Motor neuron (in vitro differentiated cells): Measurements from ENCODE around the gene CD72. TPM values are rescaled to one million over a fixed set of nuclear protein-coding genes. Genes with fewer than 3 reads are reported as not detected.

Source experiments
- ATAC-seq, 8 experiments: fragments of 200-7000 bp; cut with Tn5 transposase; replicated peaks in 6 of 8; 2 replicates each; pipeline ENCODE4 v1.8.0; 2021; ENCODE audit warnings: mild to moderate bottlenecking in 8 of 8, moderate library complexity in 8 of 8
- H3K27ac ChIP-seq, 2 donors: fragments of 250-450 bp; sonication (Bioruptor Pico); 2 replicates each; pipeline ENCODE4 v1.9.0; 2021; ENCODE audit warnings: antibody characterized with exemption in 2 of 2, mild to moderate bottlenecking in 2 of 2, moderate library complexity in 1 of 2
- H3K4me1 ChIP-seq, 2 donors: fragments of 250-450 bp; sonication (Bioruptor Pico); replicated peaks in 1 of 2; 2 replicates each; pipeline ENCODE4 v1.6.1; 2021; ENCODE audit warnings: antibody characterized with exemption in 2 of 2, mild to moderate bottlenecking in 2 of 2, moderate library complexity in 1 of 2
- H3K4me3 ChIP-seq, 5 donors: fragments of 250-450 bp; sonication (Bioruptor Pico); 2 replicates each; pipeline ENCODE4 v1.9.0; 2021; ENCODE audit warnings: antibody characterized with exemption in 5 of 5, mild to moderate bottlenecking in 5 of 5, moderate library complexity in 4 of 5
- WGBS, 10 experiments: fragments of 450-650 bp; shearing (Covaris generic); methylation state at CpG; one replicate each; pipeline ENCODE4 v1.0.0; 2022; 5-methylcytosine and 5-hydroxymethylcytosine counted together
- in situ Hi-C, 9 experiments: fragments of 400-800 bp; cut with MboI; loops; one replicate each; pipeline ENCODE4 v1.15.0; 2021; ENCODE audit warnings: low sequenced_read_pairs in 9 of 9, low pct_unique_long_range_greater_than_20kb in 2 of 9; ENCODE audit not compliant: unreplicated experiment in 9 of 9
- total RNA-seq, 8 experiments: library from RNA; unstranded; fragments of 300-600 nt; gene quantifications; 2 replicates each; pipeline versions ENCODE4 v1.2.3 to v1.2.4, GENCODE V29; 2022

The CD72 gene
- total RNA-seq, 8 experiments from 2014 or later: 0.50 to 3.8 (median 1.3) TPM

DNA sequence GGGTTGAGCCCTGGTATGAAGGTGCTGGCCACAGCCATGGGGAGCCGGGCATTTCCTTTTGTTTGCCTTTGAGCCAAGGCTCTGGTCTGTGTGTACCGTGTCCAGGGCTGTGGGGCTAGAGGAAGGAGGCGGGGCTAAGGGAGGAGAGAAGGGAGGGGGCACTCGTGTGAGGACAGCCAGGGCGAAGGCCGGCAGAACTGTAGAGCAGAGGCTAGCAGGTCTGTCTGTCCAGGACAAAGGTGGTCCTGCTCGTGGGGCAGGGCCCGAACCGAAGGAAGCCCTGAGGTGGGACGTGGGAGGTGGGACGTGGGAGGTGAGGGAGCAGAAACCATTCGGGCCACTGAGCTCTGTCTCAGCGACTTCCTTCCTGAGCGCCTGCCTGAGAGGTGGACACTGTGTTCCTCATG, 54.4 kb downstream of the CD72 start:
- no peak overlapping the region for H3K27ac ChIP-seq
- WGBS, 10 experiments: 0 to 90% (median 57%) methylated on average over 1 to 10 of the region's 14 CpGs; no CpG with 5 or more reads in 6 of the 10 experiments
- peaks cover 4 to 5% of the 10 kb centered on the region in 2 donors for H3K4me1 ChIP-seq
- in situ Hi-C loops: loop anchor here in 1 of 9 experiments (10.0 kb wide), 1 partner anchor 61 kb away; no protein-coding TSS in a partner anchor
- H3K4me3 ChIP-seq: no peak overlapping the region
- peak in 7 of 8 experiments; percentile 27 to 93 (median 85) for ATAC-seq

DNA sequence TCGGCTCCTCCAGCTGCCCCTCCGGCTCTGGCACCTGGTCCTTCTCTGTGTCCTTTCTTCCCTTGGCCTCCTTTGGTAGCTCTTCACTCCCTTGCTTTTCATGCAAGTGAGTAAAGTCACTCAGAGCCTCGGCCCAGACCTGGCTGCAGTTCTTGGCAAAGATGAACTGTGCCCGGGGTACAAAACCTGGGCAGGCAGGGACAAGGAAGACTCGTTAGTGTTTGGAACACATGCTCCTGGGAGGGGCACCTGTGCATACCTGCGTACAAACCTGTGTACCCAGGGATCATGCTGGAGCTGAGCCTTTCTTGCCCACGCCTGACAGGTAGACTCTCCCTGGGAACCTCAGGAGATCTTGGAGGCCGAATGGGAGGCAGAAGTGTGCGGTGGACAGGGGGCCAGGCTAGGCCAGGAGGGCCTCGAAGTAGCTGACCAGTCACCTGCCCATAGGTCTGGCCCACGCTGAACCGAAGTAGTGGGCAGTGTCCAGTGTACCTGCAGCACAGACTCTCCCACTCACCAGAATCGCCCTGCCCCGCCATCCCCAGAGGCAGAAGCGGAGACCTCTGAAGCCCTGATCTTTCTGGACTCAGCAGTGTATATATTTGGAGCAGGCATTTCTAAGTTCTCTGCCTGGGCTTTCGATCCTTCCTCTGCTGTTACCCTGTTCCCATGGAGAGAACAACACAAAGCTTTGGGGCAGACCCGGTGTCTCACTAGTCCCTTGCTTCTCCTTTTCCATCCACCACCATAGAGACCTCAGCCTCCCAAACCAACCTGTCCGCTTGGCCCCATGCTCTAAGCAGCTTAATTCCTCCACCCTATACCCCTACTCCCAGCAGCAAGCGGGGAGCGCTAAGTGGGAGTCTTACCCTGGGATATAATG, 55.1 kb downstream of the CD72 start:
- in situ Hi-C loops: loop anchor here in 1 of 9 experiments (10.0 kb wide), 1 partner anchor 62 kb away; no protein-coding TSS in a partner anchor
- Histone ChIP-seq H3K27ac (no peak overlapping the region), H3K4me3 (no peak overlapping the region)

DNA sequence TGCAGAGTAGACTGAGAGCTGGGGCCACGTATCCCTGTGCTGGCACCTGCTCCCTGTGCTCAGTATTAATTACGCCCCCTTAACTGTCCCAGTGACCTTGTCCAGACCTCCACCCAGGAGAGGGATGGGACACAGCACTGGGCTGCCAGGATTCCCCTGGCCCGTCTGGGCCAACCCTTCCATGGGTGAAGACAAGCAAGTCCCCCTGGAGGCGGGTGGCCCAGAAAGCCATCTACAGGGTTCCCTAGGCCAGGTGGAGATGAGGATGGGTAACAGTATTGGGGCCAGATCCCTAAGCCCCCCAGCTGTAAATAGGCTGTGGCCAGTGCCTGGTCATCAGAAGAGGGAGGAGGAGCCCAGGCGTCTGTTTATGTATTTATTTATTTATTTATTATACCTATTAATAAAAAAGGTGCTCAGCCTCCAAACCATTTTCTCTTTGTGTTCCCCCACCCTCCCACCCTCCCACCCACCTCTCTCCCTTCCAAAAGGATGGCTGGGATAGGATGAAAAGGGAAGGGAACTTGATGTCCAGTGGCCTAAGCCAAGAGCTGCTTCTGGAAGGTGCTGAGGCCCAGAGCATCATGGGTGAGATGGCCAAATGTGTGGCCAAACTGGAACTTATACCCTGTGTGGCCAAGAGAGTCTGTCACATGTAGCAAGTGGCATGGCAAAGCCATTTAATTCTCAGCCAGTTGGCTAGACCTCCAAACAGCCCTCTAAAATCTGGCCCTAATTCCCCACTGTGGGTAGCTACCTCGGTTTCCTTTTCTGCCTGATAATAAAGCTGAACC, 56.5 kb downstream of the CD72 start:
- in situ Hi-C loops: loop anchor here in 1 of 9 experiments (10.0 kb wide), 1 partner anchor 63 kb away; no protein-coding TSS in a partner anchor
- no peak overlapping the region for H3K27ac ChIP-seq
- no peak overlapping the region for H3K4me3 ChIP-seq
- ATAC-seq: no peak
- peaks cover 4 to 5% of the 10 kb centered on the region in 2 donors for H3K4me1 ChIP-seq
- 72% methylated on average over 2 of the region's 6 CpGs; no CpG with 5 or more reads in 9 of the 10 experiments for whole genome bisulfite sequencing, 10 experiments

More for the DNA sequence above, 55.1 kb downstream of the CD72 start:
- H3K4me1 ChIP-seq: peaks cover 4 to 5% of the 10 kb centered on the region in 2 donors
- ATAC-seq: peak in 3 of 8 experiments; percentile 15 to 52 (median 35)
- WGBS, 10 experiments: 20 to 93% (median 85%) methylated on average over 1 to 10 of the region's 20 CpGs; no CpG with 5 or more reads in 4 of the 10 experiments

DNA sequence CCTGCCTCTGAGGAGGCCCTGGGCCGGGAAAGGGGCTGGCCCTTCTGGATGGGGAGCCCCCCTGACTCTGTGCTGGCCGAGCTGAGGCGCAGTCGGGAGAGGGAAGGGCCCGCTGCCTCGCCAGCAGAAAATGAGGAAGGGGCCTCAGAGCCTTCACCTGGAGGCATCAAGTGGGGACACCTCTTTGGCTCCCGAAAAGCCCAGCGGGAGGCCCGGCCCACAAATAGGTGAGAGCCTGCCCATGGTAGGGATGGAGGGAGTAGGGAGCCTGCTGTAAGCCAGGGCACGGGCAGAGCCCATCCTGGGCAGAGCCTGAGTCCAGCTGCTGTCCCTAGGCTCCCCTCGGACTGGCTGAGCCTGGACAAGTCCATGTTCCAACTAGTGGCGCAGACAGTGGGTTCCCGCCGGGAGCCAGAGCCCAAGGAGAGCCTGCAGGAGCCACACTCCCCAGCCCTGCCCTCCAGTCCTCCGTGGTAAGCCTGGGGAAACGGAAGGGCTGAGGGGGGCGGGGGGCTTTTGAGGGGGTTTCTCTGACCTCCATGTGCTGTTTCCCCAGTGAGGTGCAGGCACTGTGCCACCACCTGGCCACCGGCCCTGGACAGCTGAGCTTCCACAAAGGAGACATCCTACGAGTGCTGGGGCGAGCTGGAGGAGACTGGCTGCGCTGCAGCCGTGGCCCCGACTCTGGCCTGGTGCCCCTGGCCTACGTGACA, 57.4 kb downstream of the CD72 start:
- H3K27ac ChIP-seq: no peak overlapping the region
- WGBS, 10 experiments: 80 to 100% methylated on average over 1 to 3 of the region's 24 CpGs; no CpG with 5 or more reads in 8 of the 10 experiments
- ATAC-seq: peak in 4 of 8 experiments; percentile 9 to 19 (median 12)
- in situ Hi-C loops: loop anchor here in 1 of 9 experiments (10.0 kb wide), 1 partner anchor 64 kb away; no protein-coding TSS in a partner anchor
- no peak overlapping the region for H3K4me3 ChIP-seq
- peaks cover 4 to 5% of the 10 kb centered on the region in 2 donors for H3K4me1 ChIP-seq

Other genes starting within 250 kb of the CD72 start
- 10 to 100 TPM; 12.7 to 42.1 (median 34.3) TPM for gene RUSC2, start 128.3 kb downstream of the CD72 start, total RNA-seq
- gene TESK1, start 13.2 kb downstream of the CD72 start, total RNA-seq: 10 to 100 TPM; 15.9 to 30.6 (median 23.0) TPM
- under 1 TPM in 3 of 8 experiments, not detected in 5; 0.36 to 0.62 (median 0.46) TPM for gene SIT1, start 32.5 kb upstream of the CD72 start, total RNA-seq
- gene RMRP, start 39.6 kb upstream of the CD72 start, total RNA-seq: over 10,000 TPM; 12,611 to 65,418 (median 21,607) TPM
- gene CCDC107, start 39.9 kb upstream of the CD72 start, total RNA-seq: 10 to 100 TPM in 5 of 8 experiments, 1 to 10 TPM in 3; 4.3 to 26.4 (median 18.8) TPM
- 1 to 10 TPM in 6 of 8 experiments, under 1 TPM in 2; 0.41 to 7.2 (median 3.0) TPM for gene ARHGEF39, start 46.8 kb upstream of the CD72 start, total RNA-seq
- gene CA9, start 55.5 kb upstream of the CD72 start, total RNA-seq: 1 to 10 TPM in 1 of 8 experiments, under 1 TPM in 2, not detected in 5; 0.60 to 1.8 (median 0.87) TPM
- gene TPM2, start 71.5 kb upstream of the CD72 start, total RNA-seq: 100 to 1,000 TPM in 2 of 8 experiments, 10 to 100 TPM in 3, 1 to 10 TPM in 3; 6.1 to 470 (median 68.3) TPM
- gene TLN1, start 113.8 kb upstream of the CD72 start, total RNA-seq: 100 to 1,000 TPM in 1 of 8 experiments, 10 to 100 TPM in 6, 1 to 10 TPM in 1; 6.9 to 138 (median 44.6) TPM
- gene CREB3, start 114.3 kb upstream of the CD72 start, total RNA-seq: 10 to 100 TPM; 24.7 to 77.7 (median 56.2) TPM
- 100 to 1,000 TPM in 1 of 8 experiments, 10 to 100 TPM in 7; 24.5 to 128 (median 53.7) TPM for gene GBA2, start 130.8 kb upstream of the CD72 start, total RNA-seq
- gene RGP1, start 130.9 kb upstream of the CD72 start, total RNA-seq: 10 to 100 TPM; 11.0 to 31.0 (median 14.4) TPM
- gene MSMP, start 135.9 kb upstream of the CD72 start, total RNA-seq: not detected
- gene NPR2, start 173.2 kb upstream of the CD72 start, total RNA-seq: 10 to 100 TPM in 5 of 8 experiments, 1 to 10 TPM in 3; 5.5 to 37.8 (median 14.6) TPM
- gene SPAG8, start 193.8 kb upstream of the CD72 start, total RNA-seq: 10 to 100 TPM in 1 of 8 experiments, 1 to 10 TPM in 6, under 1 TPM in 1; 0.31 to 21.9 (median 2.4) TPM
- gene HINT2, start 196.6 kb upstream of the CD72 start, total RNA-seq: 10 to 100 TPM; 30.5 to 62.8 (median 42.9) TPM
- under 1 TPM; 0.07 to 0.76 (median 0.25) TPM for gene FAM221B, start 210.3 kb upstream of the CD72 start, total RNA-seq
- 10 to 100 TPM in 5 of 8 experiments, 1 to 10 TPM in 3; 2.4 to 17.0 (median 13.2) TPM for gene TMEM8B, start 210.8 kb upstream of the CD72 start, total RNA-seq